GM12801 (cell line): Measurements from ENCODE around the gene DLK2.

ENCODE experiments used
- CTCF ChIP-seq: IDR thresholded peaks from one replicate; pipeline ENCODE4 v1.5.1; 2011; ENCODE audit warnings: control low read depth; ENCODE audit not compliant: insufficient read length; ENCODE audit errors: extremely low read depth

The DLK2 gene

DNA sequence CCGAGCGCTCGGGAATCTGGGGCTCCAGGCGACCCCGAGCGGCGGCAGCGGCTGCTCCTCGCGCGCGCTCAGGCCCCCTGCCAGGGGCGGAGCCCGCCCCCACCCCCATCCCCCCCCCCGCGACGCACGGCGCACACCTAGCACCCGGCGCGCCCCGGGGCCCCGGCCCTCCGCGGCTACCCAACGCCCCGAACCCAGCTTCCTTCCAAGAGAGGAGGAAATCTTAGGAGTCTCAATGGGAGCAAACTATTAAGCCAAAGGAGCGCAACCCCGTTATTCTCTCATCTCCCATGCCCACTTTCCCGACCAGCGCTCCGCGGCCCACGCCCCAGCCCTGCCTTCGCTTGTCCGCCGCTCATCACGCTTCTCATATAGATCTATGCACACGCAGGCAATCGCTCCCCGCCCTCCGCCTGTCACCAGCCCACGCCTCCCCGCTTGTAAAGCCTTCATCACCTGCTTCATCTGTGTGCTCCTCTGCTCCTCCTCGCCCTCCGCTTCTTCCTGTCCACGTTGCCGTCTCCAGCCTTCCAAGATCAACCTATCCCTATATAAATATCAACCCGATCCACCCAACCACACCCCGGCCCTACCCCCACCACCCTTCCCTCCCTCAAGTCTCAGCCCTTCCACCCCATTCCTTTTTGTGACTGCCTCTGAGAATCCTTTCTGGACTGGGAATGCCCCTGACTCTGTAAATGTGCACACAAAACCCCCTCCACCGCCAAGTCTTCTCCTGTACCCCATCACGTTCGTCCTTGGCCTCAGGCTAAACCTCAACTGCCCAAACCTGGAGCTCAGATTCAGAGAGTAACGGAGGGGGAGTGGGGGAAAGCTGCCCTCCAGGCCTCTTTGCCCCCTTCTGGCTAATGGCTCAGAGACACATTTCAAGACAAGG is at the start of gene DLK2:
TSS of gene DLK2 (minus strand) at position 18 of the 898 bp plus-strand sequence. CDS start 723 bp downstream, outside the sequence.
- TF ChIP-seq CTCF: no peak

DNA sequence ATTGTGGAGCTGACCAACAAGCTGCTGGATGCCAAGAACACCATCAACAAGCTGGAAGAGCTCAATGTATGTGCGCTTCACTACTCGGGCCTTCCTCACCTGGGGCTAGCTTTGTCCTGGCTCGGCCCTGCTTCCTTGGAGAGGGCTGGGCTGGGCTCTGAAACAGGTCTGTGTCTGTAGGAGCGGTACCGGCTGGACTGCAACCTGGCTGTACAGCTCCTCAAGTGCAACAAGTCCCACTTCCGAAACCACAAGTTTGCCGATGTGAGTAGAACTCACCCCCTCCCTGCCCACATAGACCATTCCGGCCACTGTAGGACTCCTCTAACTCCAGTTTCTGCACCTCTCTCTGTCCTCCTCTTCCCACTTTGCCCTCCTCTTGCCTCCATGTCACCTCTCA is 48.1 kb upstream of the DLK2 start:
- no peak for TF ChIP-seq CTCF

GRCh38 chr6:43502666-43503065 is 47.3 kb upstream of the DLK2 start:
- TF ChIP-seq CTCF: no peak

DNA sequence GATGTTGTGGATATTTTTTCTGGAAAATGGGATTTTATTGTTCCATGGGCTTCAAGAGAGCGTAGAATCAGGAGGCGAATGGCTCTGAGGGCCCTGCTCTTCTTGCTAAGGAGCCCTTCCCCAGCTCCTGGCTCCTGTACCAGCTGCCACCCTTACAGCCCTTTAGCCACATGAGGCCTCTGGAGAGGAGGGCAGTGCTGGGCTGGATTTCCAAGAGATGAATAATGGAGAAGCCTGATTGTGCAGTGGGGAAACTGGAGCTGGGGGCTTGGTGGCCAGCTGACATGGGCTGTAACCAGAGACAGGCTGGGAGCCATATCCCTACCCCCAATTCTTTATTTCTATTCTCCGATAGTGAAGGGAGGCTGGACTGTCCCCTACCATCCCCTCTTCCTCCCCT is 45.6 kb upstream of the DLK2 start:
- no peak for TF ChIP-seq CTCF

- no peak for TF ChIP-seq CTCF
Observed at GRCh38 chr6:43499028-43499815, 43.9 kb upstream of the DLK2 start.

DNA sequence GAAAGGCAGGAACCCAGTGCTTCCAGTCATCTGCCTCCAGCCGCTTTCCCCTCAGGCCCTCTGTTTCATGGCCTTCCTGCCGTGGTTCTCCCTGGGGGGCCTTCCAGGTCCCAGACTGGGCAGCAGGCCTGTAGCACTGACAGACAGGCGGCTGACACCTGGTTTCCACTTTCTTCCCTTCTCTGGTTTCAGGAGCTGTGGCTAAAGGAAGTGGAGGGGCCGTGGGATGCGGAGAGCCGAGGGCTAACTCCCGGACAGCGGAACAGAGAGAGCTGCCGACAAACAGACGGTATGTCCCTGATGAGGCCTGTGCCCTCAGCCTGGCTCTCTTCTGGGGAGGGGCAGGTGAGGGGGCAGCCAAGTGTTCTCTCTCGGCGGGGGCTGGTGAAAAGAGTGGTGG is 42.3 kb upstream of the DLK2 start:
- TF ChIP-seq CTCF: no peak

DNA sequence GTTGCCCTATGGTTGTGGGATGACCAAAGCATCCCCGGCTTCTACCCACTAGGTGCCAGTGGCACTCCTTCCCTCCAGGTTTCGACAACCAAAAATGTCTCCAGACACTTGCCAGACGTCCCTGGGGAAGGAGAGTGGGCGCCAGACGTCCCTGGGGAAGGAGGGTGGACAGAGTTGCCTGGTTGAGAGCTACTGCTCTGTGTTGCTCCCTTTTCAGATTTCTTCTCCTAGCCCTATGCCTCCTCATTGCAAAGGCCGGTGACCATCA is 41.7 kb upstream of the DLK2 start:
- TF ChIP-seq CTCF: no peak
